GM19468 (cell line): ENCODE data around the gene KCP.

Experiments used
- ATAC-seq: cut with Tn5 transposase; IDR thresholded peaks from one replicate; pipeline ENCODE4 v1.9.1; 2021; ENCODE audit warnings: mild to moderate bottlenecking, moderate library complexity, moderate number of reproducible peaks; ENCODE audit not compliant: unreplicated experiment; ENCODE audit errors: extremely low read depth

Gene KCP

DNA sequence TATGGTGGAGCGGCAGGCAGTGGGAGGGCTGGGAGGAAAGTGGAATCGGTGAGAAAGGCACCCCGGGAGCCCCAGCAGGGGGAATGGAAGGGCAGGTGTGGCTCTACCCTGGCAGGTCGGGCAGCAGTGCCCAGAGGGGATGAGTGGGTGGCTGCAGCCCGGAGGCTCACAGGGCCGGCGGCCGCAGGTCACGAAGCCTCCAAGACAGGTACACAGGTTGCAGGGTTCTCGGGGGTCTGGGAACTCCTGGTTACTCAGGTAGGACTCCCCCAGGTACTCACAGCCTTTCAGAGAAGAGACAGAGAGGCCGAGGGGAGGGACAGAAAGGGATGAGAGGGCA lies 21.8 kb downstream of the KCP start:
- no peak for ATAC-seq

DNA sequence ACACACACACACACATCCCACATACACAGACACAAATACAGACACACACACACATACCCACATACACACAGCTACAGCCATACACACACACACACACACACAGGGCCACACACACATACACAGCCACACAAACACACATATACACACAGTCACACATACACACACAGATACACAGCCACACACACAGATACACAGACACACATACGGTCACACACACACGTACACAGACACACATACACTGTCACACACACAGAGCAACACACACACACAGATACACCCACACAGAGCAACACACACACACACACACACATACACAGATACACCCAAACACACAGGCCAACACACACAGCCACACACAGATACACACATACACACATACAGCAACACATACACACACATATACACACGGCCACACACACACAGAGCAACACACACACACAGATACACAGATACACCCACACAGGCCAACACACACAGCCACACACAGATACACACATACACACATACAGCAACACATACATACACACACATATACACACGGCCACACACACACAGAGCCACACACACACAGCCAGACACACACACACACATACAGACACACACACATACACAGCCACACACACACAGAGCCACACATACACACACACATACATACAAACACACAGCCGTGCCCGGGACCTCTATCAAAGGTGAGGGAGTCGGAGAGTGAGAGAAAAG lies 22.3 kb downstream of the KCP start:
- ATAC-seq: no peak

DNA sequence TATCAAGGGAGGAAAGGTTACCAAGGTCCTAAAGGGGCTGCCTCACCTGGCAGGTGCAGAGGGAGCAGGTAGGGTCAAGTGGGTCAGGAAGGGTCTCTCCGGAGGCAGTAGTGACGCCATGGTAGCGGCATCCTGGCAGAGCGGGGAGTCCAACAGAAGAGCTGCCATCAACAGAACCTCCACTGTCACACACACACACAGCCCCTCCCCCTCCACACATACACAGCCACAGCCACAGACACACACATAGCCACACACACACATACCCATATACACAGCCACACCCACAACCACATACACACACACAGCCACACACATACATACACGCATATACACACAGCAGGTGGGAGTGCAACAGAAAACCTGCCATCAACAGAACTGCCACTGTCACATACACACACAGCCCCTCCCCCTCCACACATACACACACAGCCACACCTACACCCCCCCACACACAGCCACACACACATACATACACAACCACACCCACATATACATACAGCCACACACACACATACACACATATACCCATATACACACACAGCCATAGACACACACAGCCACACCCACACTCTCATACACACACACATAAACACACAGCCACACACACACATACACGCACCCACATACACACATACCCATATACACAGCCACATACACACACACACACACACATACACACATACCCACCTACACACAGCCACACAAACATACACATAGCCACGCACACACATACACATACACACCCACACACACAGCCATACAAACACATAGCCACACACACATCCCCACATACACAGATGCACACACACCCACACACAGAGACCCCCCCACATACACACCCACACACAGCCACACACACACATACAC lies 23.1 kb downstream of the KCP start:
- no peak for ATAC-seq

DNA sequence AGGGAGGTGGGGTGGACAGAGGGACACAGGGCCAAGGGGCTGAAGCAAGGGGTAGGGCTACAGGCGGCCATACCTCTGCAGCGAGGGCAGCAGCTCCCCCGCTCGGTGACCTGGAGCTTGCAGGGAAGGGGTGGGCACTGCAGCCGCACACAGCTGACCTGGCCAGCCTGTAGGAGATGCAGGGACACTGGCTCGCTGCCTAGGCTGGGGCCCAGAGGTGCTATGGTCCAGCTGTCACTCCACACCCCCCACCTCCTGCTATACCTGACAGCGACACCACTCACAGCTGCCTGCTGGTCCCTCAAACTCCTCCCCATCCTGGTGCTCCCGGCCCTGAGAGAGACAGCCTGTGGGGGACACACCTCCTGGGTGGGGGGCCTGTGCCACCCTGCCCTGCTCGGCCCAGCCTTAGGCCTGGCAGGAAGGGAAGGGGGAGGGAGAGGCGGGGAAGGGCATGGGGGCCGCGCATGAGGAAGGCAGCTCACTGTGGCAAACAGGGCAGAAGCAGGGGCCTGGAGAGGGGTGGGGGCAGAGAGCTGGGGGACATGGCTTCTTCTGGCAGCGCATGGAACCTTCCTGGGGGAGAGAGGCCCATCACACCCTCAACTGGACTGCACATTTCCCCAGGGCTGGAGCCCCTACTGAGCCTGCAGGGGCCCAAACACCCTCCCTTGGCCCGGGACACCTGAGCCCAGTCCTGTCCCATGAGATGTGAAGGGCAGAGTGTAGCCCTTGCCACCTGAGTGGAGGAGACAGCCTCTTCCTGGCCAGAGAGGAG lies 23.9 kb downstream of the KCP start:
- no peak for ATAC-seq

DNA sequence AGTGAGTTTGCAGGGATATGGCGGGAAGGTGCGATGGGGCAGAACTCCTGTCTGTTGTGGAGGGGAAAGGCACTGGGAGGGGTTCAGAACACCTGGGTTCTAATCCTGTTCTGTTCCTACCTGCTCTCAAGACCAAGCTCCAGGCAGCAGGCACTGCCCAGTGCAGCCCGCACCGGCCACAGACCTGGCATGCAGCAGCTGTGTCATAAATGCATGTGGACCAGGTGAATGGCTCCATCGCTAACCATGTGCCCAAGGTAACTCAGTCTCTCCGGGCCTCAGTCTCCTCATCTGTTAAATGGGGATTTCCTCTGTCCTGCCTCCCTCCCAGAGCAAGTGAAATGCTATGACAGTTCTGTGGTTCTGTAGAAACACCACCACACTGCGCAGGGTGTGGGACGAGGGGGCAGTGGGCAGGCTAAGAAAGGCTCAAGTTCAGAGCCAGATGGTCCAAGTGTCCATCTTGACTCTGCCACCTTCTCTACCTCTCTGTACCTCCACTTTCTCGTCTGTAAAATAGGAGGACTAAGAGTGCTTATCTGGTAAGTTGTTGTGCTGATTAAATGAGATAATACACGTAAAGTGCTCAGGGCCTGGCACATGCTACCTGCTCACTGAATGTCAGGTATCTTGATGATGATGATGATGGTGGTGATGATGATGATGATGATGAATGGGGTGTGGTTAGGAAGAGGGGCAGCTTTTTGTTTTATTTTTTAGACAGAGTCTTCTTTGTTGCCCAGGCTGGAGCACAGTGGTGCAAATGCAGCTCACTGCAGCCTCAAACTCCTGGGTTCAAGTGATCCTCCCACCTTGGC lies 24.9 kb downstream of the KCP start:
- ATAC-seq: no peak

DNA sequence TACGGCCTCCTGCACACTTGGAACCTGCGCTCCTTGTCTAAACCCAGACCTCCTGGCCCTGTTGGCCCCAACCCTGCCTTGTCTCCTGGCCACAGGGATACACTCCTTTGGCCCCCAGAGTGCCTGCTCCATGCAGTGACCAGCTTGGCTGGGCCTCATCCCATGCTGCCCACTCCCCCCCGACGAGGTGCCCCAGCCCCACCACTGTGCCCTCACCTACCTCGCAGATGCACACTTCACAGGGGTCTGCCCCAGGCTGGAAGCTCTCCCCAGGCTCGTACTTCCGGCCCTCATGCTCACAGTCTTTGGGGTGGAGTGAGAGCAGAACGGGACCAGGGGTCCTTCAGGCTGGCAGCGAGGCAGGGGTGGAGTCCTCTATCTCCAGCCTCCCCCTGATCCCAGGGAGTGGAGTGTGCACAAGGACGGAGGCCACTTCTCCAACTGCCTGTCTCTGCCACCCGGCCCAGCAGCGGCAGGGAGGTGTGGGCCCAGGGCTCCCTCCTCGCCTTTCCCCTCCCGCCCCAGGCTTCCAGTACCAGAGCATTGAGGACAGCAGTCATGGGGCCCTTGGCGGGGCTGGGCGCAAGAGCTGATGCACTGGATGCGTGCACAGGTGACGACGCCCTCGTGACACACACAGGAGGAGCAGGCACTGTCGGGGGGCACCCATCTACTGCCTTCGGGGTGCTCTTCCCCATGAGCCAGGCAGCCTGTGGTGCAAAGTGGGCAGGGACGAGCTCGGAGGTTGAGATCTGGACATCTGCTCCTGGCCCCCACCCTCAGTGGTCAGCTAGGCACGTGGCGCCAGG lies 25.7 kb downstream of the KCP start:
- ATAC-seq: no peak

DNA sequence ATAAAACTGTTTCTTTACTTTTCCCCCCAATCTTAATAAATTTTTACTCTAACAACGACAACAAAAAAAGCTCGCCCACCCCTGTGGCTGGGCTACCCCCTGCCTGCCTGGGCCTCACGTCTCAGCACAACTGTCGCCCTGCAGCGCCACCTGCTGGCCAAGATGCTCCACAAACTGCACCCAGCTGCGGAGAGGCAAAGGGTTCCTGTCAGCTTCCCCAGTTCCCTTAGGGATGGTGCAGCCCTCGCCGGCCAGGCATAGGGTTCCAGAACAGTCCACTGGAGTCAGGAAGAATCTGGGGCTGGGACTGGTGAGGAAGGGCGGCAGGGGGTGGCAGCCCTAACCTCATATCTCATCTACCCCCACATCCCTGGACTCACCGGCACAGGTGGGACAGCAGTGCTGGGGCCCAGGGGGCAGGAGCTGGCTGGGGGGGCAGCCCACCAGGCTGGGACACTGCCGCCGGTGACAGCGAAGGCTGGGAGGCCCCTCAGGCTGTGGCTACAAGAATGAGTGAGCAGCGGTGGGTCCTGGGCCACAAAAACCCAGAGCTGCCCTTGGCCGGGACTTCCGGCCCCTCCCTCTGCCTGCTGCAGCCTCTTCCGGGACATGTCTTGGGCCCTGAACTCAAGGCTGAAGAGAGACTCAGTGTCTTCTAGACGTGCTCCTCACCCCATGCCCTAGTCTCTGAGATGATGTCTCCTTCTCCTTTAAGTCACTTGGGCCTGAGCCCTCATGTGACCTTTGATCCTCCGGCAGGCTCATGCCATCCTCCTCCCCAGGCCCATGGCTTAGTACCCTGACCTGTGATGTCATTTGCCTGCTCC lies 26.7 kb downstream of the KCP start:
- ATAC-seq: no peak

DNA sequence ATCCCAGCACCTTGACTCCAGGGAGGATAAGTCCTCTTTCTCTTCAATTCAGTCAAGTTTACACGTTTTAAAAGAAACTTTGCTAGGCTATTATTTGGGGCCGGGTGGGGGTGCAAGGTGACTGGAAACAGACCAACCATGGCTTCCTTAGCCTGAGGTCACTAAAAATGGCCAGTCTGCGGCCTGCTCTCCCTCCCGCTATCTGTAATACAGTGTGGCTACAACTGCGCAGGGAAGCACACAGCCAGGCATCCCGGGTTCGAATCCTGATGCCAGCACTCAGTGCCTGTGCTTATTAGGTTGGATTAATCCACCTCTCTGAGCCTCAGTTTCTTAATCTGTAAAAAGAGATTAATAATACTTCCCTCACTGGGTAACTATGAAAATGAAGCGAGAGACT lies 28.4 kb downstream of the KCP start:
- no peak for ATAC-seq

DNA sequence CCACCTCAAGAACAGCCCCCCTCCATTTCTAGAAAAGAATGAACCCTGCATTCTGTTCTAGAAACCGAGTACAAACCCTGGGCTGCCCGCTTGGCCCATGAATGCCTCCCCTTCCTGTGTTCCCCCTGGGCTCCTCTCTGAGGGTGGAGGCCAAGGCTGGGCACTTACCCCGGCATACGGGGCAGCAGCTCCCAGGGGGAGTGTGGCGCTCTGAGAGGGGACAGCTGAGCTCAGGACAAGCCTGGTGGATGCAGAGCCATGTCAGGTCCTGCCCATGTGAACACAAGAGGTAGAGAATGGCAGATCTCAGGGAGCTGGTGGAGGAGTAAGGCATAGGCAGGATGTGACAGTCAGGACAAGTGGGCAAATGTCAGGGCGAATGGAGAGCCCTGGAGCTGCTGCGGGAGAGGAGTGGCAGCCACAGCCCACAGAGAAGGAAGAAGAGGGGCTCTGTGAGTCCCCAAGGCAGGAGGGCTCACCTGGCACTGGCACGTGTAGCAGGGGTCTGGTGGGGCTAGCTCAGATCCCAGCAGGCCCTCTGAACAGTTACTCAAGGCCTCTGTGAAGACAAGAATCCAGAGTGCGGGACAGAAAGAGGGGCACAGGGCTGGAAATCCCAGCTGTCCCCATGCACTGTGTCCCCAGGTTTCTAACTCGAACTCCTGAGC lies 28.9 kb downstream of the KCP start:
- ATAC-seq: no peak

DNA sequence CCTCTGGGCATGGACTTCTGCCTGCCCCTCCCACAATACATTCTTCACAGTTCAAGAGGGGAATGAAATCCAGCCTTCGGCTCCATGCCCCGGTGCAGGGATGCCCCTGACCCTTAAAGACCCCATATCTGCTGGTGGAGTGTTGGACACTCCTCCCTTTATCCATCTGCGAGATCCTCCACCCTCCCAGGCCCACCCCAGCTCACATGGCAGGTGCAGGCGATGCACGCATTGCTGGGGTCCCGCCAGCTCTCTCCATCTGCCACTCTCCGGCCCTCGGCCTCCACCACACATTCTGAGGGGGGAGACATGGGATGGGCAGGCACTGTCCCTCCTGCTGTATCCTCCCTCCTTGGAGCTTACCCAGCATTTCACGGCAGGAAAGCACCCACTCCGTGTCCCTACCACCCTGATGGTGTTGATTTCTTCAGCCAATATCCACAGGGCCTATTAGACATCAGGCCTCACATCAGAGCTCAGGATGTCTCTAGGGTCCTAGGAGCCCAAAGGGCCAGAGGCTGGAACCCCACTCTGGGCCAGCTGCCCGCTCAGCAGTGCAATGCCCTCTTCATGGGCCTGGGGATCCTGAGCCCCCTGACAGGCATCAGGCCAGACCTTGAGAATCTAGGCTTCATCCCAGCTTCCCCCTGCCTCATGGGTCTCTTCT lies 29.6 kb downstream of the KCP start:
- no peak for ATAC-seq

DNA sequence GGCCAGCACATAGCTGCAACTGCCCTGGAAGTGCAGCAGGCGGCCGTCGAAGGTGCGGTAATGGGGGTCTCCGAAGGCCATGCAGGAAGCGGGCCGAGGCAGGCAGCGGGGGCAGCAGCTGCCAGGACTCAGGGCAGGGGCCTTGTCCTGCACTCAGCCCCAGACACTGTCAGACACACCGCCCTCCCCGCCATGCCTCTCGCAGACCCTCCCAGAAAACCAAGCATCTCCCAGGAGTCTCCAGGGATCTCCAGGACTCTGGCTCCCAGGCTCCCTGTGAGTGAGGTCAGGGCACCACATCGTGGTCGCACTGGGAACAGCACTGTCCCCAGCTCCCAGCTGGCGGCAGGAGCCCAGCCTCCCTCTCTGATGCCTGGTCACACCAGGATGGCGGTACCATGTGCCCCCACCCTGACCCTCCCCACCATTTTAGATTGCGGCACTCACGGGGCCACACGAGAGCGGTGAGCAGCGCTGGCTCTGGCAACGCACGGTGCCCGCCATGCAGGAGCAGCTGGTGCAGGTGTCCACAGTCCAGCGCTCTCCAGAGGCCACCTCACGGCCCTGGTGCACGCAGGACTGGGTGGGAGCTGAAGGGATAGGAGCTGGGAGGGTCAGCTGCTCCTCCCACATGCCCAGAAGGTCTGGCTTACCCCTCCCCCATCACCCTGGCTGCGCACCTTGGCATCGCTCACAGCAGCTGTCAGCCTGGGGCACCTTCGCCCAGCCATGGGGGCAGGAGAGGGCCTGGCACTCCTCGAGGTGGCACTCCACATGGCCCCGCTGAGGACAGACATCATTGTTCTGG lies 30.4 kb downstream of the KCP start:
- ATAC-seq: no peak

DNA sequence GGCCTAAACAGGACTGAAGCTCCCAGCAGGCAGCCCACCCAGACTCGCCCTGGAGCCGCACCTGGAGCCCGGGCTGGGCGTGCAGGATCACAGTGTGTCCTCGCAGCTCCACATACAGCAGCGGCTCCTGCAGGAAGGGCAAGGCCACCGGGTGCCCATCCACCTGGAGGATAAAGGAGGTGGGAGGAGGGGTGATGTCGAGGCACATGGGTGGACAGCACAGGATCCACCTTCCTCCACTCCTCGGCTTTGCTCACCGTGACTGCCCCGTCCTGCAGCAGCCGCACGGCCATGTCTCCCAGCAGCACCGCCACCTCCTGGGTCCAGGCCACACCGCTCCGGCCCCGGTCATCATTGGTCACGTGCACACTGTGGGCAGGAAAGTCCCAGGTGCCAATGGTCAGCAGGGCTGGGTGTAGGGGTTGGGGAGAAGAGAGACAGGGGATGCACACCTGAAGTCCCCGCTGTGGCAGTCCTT lies 31.0 kb downstream of the KCP start:
- no peak for ATAC-seq

DNA sequence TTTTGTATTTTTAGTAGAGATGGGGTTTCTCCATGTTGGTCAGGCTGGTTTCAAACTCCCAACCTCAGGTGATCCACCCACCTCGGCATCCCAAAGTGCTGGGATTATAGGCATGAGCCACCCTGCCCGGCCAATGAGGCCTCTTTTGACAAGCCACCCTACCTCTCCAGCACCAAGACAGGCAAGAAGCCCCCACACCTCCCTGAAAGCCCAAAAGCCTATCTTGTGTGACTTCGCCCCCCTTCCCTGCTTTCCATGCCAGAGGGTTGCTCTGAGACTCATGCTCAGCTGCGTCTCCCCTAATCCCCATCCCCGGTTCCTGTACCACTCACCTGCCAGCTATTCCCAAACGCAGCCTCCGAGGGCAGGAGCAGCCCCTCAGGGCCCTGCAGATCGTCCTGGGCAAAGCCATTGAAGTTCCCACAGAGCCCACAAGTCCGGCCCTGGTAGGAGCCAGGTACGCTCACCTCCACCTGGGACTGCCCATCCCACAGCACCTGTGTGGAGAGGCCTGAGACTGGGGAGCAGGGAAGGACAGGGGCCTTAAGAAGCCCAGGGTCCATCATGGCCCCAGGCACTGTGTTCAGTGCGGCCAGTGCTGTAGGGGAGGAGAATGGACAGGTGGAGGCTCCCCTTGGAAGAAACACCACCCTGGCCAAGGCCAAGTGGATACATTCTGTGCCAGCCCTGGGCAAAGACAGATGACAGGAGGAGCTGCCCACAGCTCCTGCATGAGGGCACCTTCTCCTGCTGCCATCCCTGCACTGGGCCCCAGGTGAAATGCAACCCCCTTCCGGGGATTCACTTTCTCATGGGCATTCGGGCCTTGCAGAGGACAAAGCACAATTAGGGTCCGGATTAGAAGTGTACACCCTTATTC lies 32.0 kb downstream of the KCP start:
- no peak for ATAC-seq

DNA sequence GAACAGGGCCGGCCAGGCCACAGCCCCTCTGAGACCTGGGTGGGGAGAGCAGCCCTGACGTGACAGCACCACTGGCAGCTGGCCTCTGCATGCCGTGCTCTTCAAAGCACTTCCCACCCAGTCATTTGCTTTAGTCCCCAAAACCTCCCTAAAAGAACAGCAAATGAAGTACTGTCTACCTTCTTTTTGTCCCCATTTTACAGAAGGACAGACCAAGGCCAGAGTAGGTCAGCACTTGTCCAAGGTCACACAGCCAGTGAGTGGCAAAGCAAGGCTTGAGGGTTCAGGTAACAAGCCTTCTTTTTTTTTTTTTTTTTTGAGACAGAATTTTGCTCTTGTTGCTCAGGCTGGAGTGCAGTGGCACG lies 32.8 kb downstream of the KCP start:
- no peak for ATAC-seq

DNA sequence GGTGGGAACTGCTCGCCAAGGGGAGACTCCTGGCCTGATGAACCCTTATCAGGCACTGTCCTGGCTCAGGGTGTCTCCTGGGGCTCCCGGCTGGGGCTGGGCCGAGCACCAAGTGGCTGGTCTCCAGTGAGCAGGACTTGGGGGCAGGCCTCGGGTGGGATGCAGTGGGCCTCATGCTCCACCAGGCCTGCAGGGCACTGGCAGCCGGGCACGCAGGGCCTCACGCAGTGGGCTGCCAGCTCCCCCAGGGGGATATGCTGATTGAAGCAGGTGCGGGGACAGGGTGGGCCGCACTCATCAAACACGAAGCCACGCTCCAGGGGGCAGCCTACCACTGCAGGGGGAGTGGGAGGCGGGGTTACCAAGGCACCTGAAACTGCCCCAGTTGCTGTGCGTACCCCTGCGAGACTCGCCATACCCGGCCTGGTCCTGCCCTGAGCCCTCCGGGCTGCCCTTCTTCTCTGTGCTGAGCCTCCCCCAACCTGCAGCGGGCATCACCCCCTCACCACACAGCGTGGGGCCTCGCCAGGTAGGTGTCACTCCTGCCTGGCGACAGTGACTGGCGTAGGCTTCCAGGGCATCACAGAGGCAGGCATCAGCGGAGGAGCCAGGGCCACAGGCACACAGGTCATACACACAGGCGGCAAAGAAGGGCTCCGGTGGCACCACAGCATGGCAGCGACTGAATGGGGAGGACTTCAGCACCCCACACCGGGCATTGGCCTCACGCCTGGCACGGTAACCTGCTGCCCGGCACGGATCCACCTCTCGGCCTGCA lies 33.3 kb downstream of the KCP start:
- ATAC-seq: no peak
